Left kidney (tissue), 2 donors: ENCODE data around the gene ACAP2. TPM values are rescaled to one million over a fixed set of nuclear protein-coding genes. Genes with fewer than 3 reads are reported as not detected.

Source experiments
- DNase-seq: peaks from one replicate; pipeline ENCODE4 v3.0.0-alpha.2; 2013
- polyA plus RNA-seq: library from polyadenylated mRNA; unstranded; fragments of 120-200 nt; gene quantifications from one replicate; pipeline ENCODE4 v1.2.1, GENCODE V29; 2013; ENCODE audit not compliant: insufficient read length

Gene ACAP2
- polyA plus RNA-seq, 1 donor, result 43.9 TPM

DNA sequence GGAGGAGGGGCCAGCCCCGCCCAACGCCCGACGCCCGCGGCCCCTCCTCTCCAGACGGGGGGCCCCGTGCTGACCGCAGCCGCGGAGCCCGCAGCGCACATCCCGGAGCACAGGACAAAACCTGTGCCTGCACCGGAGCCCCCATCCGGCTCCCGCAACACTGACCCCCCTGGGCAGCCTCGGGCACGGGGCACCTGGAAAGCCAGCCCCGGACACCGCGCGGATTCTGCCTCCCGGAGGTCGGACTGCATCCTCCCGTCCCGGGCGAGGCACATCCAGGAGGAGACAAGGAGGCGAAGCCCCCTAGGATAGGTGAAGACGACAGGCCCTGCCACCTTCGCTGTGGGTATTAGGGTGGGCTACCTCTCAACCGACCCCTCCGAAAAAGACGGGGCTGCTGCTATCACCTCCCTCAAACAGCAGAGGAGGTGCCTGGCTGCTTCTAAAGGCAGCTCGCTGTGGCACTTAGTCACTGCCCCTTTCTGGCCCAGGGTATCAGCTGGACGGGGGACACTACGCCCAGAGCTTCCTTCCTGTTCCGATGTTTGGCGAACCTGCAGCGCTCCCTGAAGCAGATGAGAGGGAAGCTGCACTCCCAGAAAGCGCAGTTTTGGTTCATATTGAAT, 182.4 kb downstream of the ACAP2 start:
- no peak for DNase-seq

GRCh38 chr3:195259475-195260279, 183.1 kb downstream of the ACAP2 start:
- DNase-seq, result peak; percentile 91

DNA sequence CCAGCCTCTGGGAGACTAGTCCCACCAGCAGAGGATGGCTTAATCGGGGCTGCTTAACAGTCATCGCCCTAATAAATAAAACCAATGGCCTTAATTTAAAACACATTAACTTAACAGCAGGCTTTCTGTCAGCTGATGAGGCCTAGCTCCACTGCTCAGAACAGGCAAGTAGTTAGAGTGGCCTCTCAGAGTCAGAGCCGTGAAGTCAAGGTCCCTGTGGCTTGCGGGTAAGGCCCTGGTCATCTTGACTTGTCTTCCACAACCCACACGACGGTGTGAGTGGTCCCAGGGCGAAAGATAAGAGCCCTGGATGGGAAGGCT, 183.7 kb downstream of the ACAP2 start:
- DNase-seq, result no peak

DNA sequence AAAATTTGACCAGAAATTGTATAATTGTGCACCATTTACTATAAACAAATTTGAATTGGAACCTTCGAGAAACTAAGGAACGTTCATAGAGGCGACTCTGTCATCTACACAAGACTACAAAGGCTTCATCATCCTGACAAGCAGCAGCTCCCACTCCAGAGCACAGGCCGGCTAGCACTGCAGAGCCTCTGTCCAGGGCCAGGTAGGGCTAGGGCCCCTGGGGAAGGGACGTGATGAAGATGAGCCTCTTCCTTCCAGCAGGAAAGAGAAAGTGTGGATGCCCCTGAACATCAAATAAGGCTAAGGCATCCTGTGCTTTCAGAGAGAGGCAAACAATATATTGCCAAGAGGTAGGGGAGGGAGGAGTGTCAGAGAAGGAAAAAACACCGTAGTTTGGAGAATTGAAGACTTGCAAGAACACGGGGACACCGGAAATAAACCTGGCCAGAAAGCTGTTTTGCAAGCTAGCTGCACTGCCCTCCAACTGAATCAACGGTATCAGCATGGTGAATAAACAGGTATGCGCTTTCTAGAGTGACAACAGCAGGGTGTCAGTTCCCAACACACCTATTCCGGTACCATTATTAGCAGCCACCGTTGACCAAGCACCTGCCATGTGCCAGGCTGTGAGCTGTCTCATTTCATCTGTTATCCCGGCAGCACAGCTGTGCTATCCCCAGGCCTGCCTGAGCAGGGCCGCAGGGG, 184.2 kb downstream of the ACAP2 start:
- DNase-seq, result no peak

- no peak for DNase-seq
Measured at GRCh38 chr3:195257454-195258448, 185.1 kb downstream of the ACAP2 start.

- DNase-seq, result no peak
Measured at GRCh38 chr3:195256639-195257453, 186.0 kb downstream of the ACAP2 start.

- DNase-seq, result no peak
Measured at GRCh38 chr3:195255571-195256501, 187.0 kb downstream of the ACAP2 start.

DNA sequence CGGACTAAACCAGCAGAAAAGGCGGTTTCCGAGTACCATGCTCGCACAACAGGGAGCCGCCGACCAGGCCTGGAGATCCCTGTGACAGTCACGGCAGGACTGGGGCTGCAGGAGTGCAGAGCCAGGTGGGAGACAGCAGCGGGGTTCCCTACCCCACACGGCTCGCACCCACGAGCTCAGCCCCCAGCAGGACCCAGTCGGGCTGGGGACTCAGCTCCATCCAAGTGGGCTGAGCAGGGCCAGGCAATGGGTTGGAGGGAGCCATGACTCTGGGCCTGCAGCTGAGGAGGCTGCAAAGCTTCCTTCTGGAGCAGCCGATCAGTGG, 187.7 kb downstream of the ACAP2 start:
- no peak for DNase-seq

DNA sequence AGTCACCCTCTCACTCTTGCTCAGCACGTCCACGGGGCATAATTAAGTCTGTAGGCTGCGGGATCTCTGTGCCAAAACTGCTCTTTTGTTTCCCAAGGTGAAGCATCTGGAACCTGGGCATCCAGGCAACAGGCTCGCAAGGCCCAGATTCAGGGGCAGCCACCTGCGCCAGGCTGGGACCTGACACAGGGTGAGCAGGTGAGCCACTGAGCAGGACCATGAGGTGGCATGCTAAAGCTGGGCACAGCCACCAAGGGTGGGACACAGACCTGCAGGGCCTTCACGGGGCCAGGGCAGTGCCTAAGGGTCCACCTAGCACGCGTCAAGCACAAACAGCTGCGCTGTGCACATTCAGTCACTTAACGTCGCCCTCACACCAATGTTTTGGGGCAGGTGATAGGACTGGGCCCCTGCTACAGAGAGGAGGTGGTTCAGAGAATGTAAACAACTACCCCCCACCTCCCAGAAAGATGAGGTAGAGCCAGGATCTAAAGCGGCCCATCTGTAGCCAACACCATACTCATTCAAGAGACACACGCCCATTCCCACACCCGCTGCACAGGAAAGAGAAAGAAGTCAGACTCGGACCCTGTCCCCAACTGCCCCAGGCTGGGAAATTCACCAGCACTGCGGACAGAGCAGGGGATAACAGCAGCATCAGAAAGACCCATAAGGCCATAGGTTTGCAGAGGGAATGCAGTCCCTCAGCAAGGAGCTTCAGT, 188.2 kb downstream of the ACAP2 start:
- no peak for DNase-seq

DNA sequence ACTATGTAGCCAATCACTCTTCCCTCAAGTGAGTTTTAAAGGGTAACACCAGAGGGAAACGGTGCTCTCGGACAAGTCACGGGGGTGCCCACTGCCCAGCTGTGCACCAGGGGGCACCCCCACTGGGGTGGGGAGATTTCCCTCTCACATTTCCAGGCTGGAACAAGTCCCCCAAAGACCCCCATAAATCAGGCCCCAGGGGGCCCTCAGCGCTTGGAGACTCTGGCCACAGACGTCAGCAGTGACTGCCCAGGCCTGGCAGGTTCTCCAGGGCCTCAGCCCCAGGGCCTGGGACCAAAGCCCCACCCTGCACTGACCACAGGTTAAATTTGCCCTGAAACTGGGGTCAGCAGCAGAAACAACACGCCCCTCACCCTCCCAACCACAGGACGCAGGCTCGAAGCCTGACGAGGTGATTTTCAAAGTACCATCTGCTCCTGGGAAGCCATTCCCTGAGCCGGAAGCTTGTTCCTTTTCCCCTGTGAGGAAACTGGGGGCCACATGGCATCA, 188.8 kb downstream of the ACAP2 start:
- no peak for DNase-seq

DNA sequence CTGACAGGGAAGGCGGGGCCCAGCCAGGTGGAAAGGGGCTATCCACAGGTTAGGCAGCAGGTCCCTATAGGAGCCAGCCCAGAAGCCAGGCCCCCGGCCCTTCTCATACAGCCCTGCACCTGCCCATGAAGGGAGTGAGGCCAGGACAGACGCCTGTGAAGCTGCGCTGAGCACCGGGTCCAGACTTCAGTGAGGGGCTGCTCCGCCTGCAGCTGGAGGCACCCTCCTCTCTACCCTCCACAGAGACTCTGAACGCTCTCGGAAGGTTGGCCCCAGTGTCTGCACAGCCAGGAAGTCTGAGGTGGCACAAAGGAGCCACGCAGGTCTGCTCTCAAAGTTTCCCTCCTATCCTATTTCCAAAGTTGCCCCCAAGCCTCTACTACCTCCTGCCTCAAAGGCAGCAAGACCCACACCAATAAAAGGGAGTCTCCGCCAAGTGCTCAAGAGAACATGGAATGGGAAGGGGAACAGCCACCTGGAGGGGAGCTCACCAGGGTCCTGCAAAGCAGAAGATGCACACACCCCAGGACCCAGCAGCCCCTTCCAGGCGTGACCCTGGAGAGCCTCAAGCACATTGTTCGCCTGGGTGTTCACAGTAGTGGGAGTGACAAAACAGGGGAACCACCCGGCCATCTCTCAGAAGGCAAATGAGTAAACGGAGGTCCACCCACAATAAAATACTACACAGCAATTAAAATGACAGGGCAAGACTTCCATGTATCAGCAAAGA, 191.3 kb downstream of the ACAP2 start:
- DNase-seq, result no peak

DNA sequence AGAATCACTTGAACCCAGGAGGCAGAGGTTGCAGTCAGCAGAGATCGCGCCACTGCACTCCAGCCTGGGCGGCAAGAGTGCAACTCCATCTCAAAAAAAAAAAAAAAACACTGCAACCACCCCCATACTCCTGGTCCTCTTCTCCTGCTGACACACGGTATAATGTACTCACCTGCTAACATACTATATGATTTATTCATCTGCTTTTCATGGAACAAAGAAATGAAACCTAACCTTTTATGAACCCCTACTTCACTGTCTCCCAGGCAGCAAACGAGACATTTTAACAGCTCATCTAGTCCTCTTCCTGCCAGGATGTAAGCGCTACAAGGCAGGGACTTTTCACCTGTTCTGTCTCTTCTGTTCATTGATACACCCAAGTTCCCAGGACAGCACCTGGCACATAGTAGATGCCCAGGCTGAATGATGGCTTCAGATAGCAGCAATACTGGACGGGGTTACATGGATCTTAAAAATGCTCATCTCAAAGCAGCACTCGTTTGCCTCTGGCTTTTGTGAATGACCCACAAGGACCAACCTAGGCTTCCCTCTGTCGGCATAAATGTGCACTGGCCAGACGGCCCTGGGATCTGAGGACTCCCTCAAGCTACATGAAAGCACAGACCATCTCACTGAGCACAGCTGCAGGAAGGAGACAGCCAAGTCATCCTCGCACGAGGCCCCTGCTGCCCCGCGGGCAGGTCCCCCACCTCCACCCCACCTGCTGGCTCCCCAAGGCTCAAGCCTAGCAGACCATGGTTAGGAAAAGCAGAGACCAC, 192.2 kb downstream of the ACAP2 start:
- DNase-seq, result peak; percentile 40

DNA sequence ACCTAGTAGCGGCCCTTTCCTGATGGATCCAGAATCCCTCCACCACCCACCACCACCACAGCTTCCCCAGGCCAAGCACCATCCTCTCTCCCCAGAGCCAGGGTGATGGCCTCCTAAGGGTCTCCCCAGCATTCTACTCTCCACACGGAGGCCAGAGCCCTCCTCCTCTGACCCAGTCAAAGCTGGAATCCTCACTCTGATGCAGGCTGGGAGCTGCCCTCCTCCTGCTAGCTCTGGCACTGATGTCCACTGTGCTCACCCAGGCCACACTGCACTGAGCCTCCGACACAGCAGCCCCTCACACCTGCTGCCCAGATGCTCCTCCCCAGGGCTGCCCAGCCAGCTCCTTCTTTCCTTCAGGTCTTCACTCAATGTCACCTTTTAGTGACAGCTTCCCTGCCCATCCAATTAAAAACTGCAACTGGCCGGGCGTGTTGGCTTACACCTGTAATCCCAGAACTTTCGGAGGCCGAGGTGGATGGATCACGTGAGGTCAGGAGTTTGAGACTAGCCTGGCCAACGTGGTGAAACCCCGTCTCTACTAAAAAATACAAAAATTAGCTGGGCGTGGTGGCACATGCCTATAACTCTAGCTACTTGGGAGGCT, 192.9 kb downstream of the ACAP2 start:
- no peak for DNase-seq

GRCh38 chr3:195249057-195249770, 193.6 kb downstream of the ACAP2 start:
- DNase-seq, result no peak

DNA sequence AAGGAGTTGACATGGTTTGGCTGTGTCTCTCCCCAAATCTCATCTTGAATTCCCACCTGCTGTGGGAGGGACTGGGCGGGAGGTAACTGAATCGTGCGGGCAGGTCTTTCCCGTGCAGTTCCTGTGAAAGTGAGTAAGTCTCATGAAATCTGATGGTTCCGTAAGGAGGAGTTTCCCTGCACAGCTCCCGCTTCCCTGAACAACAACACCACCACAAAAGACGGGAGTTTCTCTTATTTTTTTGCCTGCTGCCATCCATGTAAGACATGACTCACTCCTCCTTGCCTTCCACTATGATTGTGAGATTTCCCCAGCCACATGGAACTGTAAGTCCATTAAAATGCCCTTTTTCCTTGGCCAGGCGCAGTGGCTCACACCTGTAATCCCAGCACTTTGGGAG, 194.5 kb downstream of the ACAP2 start:
- DNase-seq, result no peak

- DNase-seq, result no peak
Measured at GRCh38 chr3:195247863-195248189, 195.0 kb downstream of the ACAP2 start.
